NCI-H128 (cell line): ENCODE data around the gene KHNYN.
"Not testable (repeated sequence)": the region's sequence is repeated elsewhere in the genome, so short reads cannot be mapped to it uniquely, and the experiment has no call there.

Experiments used
- DNase-seq: peaks from one replicate; lab custom pipeline; 2025; ENCODE audit not compliant: unreplicated experiment; lab: John Stamatoyannopoulos, UW

The KHNYN gene

DNA sequence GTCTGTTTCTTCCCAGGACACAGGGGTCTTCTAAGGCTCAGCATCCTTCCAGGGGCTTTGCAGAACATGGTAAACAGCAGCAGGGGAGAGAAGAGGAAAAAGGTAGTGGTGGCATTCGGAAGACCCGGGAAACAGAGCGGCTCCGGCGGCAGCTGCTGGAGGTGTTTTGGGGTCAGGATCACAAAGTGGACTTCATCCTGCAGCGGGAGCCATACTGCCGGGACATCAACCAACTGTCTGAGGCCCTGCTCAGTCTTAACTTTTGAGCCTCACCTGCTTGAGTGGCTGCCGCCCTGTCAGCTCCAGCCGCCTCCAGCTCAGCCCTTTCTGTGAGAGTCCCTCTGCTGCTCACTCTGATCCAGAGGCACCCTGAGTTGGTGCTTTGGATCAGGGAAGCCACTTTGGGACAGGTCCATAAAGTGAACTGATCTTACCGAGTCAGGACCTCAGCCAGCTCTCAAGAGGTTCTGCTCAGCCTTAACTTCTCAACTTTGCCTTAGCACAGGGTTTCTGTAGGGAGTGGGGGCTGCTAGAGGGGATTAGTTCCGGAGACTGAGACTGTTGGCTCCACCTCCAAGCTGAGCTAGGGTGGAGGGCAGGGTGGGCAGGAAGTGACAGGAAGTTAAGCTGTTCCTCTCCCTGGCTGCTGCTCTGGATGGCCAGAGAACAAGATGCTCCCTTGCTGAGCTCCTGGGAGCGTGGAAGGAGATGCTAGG, 7.4 kb downstream of the KHNYN start:
- no peak for DNase-seq

- no peak for DNase-seq
Observed at GRCh38 chr14:24437736-24438067, 7.9 kb downstream of the KHNYN start.

DNA sequence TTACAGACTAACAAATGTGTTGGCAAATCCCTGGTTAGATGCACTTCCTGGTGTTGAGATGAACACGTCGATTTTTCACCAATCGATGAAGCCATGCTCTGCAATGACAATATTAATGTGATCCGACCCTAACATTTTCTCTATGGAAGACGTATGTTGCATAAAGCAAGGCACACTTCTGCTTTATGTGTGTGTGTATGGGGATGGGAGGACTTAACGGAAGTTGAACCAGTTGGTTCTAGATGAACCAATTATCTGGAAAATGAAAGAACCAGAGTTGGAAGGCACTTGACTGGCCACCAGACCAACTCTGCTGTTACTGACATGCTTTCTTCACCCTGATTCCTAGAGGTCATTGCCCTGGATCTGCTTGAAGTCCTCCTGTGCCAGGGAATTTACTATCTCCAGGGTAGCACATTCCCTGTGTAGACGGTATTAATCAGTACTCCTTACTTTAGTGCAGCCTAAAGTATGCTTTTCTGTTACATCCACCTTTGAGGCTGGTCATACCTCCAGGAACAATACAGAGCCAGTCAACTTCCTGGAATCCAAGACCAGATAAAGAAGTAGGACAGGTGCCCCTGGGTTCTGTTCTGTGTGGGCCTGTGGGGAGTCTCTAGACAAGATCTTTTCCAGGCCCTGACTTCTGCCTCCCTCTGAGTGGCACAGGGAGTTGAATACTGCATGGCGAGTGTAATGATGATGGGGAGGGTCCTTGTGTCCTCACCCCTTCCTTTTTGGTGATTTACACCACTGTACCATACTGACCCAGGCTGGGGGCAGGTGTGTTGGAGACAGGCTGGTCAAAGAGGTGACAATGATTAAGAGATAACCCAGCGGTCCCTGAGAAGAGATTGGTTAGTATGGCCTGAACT, 8.7 kb downstream of the KHNYN start:
- DNase-seq: no peak

GRCh38 chr14:24439257-24439656, 9.5 kb downstream of the KHNYN start:
- no peak for DNase-seq

DNA sequence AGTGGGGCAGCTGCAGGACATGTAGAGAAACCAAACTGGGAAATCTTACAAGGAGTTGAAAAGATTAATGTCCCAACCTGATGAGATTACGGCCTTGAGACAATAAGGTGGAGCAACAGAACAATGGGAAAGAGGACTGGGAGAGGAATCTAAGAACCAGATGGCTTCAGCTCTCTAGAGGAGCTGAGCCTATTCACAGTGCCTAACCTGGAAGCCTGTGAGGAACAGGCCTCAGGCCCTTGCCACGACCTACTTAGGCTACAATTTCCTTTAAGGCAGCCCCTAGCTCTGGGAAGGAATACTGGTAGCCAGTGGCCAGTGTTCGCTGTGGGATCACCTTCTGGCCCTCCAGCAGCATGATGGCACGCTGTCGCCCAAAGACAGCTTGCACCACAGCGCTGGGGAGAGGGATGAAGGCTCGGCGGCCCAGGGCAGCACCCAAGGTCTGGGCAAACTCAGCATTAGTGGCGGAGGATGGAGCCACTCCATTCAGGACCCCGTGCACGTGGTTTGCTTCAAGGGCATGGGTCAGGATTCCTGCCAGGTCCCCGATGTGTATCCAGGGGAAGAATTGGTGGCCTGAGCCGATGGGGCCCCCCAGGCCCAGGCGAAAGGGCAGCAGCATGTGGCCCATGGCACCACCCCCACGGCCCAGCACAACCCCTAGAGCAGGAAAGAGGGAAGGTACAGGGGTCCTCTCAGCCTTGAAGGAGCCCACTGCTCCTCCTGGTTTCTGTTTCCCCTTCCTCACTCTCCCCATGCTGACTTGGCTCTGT, 10.3 kb downstream of the KHNYN start:
- DNase-seq: no peak

DNA sequence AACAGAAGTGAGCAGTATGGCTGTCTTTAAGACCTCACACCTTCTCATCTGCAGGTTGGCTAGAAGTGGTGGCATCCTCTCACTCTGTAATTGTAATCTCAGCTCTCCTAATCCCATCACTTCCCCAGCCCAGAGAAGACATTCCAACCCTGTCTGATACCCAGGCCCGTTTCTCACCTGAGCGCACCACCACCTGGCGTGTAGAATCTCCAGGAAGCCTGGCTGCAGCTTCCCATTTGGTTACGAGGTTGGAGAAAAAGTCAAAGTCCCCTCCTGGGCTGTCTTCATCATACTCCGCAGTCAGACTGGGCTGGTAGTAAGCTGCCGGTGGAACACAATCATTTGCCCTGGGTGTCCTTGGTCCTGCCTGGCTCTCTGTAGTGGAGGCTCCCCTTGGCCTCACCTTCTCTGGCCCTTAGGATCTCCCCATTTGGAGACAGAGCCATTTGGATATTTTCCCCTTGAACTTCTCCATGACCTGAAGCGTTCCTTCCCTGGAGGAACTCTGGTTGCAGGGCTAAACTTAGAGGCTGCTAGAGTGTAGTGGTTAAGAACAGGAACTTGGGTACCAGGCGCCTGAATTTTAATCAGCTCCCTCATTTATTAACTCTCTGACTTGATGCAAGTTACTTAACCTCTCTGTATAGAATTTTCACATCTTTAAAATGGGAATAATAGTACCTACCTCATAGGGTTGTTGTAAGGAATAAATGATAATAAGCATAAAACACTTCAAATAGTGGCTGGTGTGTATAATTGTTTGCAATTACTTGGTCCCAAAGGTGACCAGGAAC, 11.0 kb downstream of the KHNYN start:
- DNase-seq: no peak

GRCh38 chr14:24441485-24441884, 11.7 kb downstream of the KHNYN start:
- no peak for DNase-seq

- no peak for DNase-seq
Observed at GRCh38 chr14:24441904-24442239, 12.1 kb downstream of the KHNYN start.

GRCh38 chr14:24442240-24443052, 12.7 kb downstream of the KHNYN start, which contains the start of gene SDR39U1:
Gene SDR39U1, minus strand, starts transcription at chr14:24442776. Its CDS starts 7 bp downstream, at chr14:24442769.
- peak; percentile 98 for DNase-seq

GRCh38 chr14:24443053-24443665, 13.4 kb downstream of the KHNYN start:
- DNase-seq: no peak

DNA sequence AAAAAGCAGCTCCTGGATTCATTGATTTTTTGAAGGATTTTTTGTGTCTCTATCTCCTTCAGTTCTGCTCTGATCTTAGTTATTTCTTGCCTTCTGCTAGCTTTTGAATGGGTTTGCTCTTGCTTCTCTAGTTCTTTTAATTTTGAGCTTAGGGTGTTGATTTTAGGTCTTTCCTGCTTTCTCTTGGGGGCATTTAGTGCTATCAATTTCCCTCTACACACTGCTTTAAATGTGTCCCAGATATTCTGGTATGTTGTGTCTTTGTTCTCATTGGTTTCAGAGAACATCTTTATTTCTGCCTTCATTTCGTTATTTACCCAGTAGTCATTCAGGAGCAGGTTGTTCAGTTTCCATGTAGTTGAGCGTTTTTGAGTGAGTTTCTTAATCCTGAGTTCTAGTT, 21.1 kb downstream of the KHNYN start:
- DNase-seq: not testable (repeated sequence)

GRCh38 chr14:24456980-24457379, 27.2 kb downstream of the KHNYN start:
- DNase-seq: no peak

GRCh38 chr14:24458736-24459135, 29.0 kb downstream of the KHNYN start:
- DNase-seq: no peak

DNA sequence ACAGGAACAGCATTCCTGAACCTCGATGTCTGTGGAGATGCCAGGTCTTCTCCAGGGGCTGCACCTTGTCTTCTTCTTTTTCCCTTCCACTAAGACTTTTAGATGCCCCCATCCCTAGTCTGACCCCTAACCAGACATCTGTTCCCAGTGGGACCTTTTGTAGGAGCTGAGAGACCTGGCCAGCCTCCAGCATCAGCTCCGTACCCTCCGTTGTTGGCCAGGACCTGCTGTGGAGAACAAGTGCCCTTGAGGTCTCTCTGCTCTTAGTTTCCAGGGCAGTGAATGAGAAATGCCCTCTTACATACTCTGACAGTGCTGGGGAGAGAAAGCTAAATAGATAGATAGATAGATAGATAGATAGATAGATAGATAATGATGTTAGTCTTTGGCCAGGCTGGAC, 29.6 kb downstream of the KHNYN start:
- DNase-seq: no peak

- DNase-seq: no peak
Observed at GRCh38 chr14:24461336-24461735, 31.6 kb downstream of the KHNYN start.

GRCh38 chr14:24463017-24463883, 33.5 kb downstream of the KHNYN start:
- no peak for DNase-seq

DNA sequence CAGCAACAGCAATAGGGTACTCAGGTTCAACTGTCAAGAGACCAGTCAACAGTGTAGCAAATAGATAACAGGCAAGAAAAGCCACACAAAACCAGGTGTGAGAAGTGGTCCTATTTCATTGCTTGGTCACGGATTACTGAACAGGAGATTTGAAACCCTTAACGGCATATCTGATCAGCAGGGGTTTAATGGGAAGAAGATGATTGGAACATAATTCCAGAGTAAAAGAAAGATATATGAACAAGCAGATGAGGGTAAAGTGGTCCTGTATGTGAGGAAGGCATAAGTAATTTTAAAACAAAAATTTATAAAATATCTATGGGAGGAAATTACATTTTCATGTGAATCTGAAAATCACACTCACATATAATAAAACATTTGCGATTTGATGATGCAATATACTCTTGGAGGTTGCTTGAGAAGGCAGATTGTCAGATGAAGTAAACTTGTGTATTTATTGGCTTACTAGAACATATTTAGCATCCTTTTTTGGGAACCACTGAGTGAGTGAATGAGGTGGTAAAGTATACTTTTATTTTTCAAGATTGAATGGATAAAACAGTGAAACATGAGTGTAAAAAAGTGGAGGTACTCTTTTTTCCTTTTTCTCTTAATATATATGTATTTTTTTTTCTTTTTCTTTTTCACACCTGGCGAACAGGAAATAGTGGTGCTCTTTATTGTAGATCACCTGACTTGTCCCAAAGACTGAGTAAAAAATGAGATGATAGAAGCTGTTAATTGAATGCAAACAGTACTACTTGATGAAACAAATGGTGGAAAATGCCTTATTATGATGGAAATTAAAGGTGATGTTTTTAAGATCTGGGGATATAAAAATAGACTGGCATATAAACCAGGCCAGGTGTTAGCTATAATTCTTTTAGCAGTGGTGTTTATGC, 34.4 kb downstream of the KHNYN start:
- DNase-seq: no peak

DNA sequence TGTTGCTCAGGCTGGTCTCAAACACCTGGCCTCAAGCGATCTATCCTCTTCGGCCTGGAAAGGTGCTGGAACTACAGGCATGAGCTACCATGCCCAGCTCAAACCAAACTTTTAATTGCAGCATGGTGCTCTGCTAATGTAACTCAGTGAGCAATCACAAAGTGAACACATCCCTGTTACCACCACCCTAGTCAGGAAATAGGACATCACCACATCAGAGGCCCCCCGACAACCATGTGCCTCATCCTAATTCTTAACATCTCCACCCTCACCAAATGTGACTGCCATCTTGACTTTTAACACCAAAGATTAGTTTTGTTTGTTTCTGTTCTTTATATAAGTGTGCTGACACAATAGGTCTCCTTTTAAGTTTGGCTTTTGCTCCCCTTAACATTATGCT, 35.6 kb downstream of the KHNYN start:
- DNase-seq: no peak
